HCT116 (cell line): ENCODE measurements around the gene NOX4. TPM values are rescaled to one million over a fixed set of nuclear protein-coding genes. Genes with fewer than 3 reads are reported as not detected.
"Not testable (repeated sequence)": the region's sequence is repeated elsewhere in the genome, so short reads cannot be mapped to it uniquely, and the experiment has no call there.

ENCODE experiments used
- ATAC-seq: fragments of 200-7000 bp; cut with Tn5 transposase; 2 replicates; pipeline ENCODE4 v1.9.1; 2020; ENCODE audit warnings: mild to moderate bottlenecking, moderate library complexity
- BruUV-seq: library from RNA; stranded (reverse); fragments of 400-500 nt; replicated peaks from 2 replicates; lab custom pipeline; 2021; lab: Mats Ljungman, UMichigan
- CTCF ChIA-PET: fragments of 300-600 bp; sonication (Branson Sonifier 250); formaldehyde crosslinking; loops from one replicate; lab custom pipeline; 2021; ENCODE audit warnings: antibody characterized with exemption; lab: Charles Lee
- POLR2A ChIA-PET: fragments of 300-600, 350-600 bp; sonication (Branson Sonifier 250); formaldehyde crosslinking; loops from one replicate; lab custom pipeline; 2021; ENCODE audit warnings: antibody characterized with exemption; lab: Charles Lee
- RAD21 ChIA-PET, 2 experiments: fragments of 300-600 bp; sonication (Branson Sonifier 250); formaldehyde crosslinking; loops; one replicate each; lab custom pipeline; 2023; ENCODE audit warnings: low total read pairs in 2 of 2; ENCODE audit not compliant: uncharacterized antibody in 2 of 2, unreplicated experiment in 2 of 2, low non-redundant PET in 1 of 2; lab: Charles Lee
- DNase-seq: peaks from one replicate; pipeline ENCODE4 v3.0.0-alpha.2; 2010; ENCODE audit warnings: low read depth, low spot score
- H2AFZ ChIP-seq: fragments of 200-600 bp; shearing (Covaris generic), sonication (generic); 2 replicates; pipeline ENCODE4 v1.6.1; 2017; ENCODE audit warnings: low read depth, mixed run types, mixed read lengths, antibody characterized with exemption, low read length; ENCODE audit not compliant: poor library complexity, severe bottlenecking
- H3K27ac ChIP-seq: 2 replicates; pipeline ENCODE4 v1.5.1; 2012; ENCODE audit warnings: low read depth, low read length
- H3K27me3 ChIP-seq: fragments of 200-600 bp; sonication (generic); 2 replicates; pipeline ENCODE4 v1.6.1; 2016; ENCODE audit warnings: mixed run types, low read length, mixed read lengths; ENCODE audit not compliant: insufficient read depth
- H3K36me3 ChIP-seq, 2 experiments: fragments of 200-500 bp in 1 of 2; fragments of 200-600 bp in 1 of 2; sonication (Bioruptor generic) in 1 of 2; sonication (generic) in 1 of 2; 2 replicates each; pipeline versions ENCODE4 v1.5.1 to v1.6.1; 2014 to 2016; ENCODE audit warnings: low read length in 2 of 2, inconsistent platforms in 1 of 2, mixed read lengths in 1 of 2, mixed run types in 1 of 2; ENCODE audit not compliant: insufficient read depth in 2 of 2, control insufficient read depth in 1 of 2
- H3K4me1 ChIP-seq, 2 experiments: fragments of 200-600 bp in 1 of 2; sonication (generic) in 1 of 2; 2 replicates each; pipeline versions ENCODE4 v1.5.1 to v1.6.1; 2012 to 2017; ENCODE audit warnings: low read length in 2 of 2, inconsistent platforms in 1 of 2, mild to moderate bottlenecking in 1 of 2, mixed read lengths in 1 of 2, mixed run types in 1 of 2, moderate library complexity in 1 of 2; ENCODE audit not compliant: insufficient read depth in 2 of 2, control insufficient read depth in 1 of 2
- H3K4me2 ChIP-seq: fragments of 200-600 bp; sonication (generic); 2 replicates; pipeline ENCODE4 v1.6.1; 2017; ENCODE audit warnings: mixed run types, low read length, mixed read lengths
- H3K4me3 ChIP-seq, 2 experiments: fragments of 200-600 bp in 1 of 2; sonication (generic) in 1 of 2; replicated peaks in 1 of 2; 2 replicates each; pipeline ENCODE4 v1.5.1; 2011 to 2016; ENCODE audit warnings: low read length in 2 of 2, control low read depth in 1 of 2, low read depth in 1 of 2, mild to moderate bottlenecking in 1 of 2, mixed read lengths in 1 of 2, mixed run types in 1 of 2
- H3K79me2 ChIP-seq: fragments of 200-600 bp; sonication (generic); 2 replicates; pipeline ENCODE4 v1.6.1; 2017; ENCODE audit warnings: mild to moderate bottlenecking, mixed run types, low read length, moderate library complexity, mixed read lengths; ENCODE audit not compliant: insufficient read depth
- H3K9ac ChIP-seq: fragments of 200-600 bp; sonication (generic); 2 replicates; pipeline ENCODE4 v1.6.1; 2016; ENCODE audit warnings: low read length, mixed read lengths
- H3K9me2 ChIP-seq: fragments of 200-600 bp; sonication (generic), shearing (Covaris generic); 2 replicates; pipeline ENCODE4 v1.6.1; 2017; ENCODE audit warnings: mixed run types, mild to moderate bottlenecking, moderate library complexity; ENCODE audit not compliant: insufficient read depth
- H3K9me3 ChIP-seq, 2 experiments: fragments of 200-500 bp in 1 of 2; fragments of 200-600 bp in 1 of 2; sonication (Bioruptor generic) in 1 of 2; sonication (generic) in 1 of 2; 2 replicates each; pipeline ENCODE4 v1.6.1; 2014 to 2017; ENCODE audit warnings: low read length in 2 of 2, mixed read lengths in 2 of 2, inconsistent platforms in 1 of 2, low read depth in 1 of 2, mild to moderate bottlenecking in 1 of 2, mixed run types in 1 of 2, moderate library complexity in 1 of 2; ENCODE audit not compliant: control insufficient read depth in 1 of 2, insufficient read depth in 1 of 2
- H4K20me1 ChIP-seq: fragments of 200-600 bp; sonication (generic), shearing (Covaris generic); 2 replicates; pipeline ENCODE4 v1.6.1; 2017; ENCODE audit warnings: mixed run types, mild to moderate bottlenecking, moderate library complexity; ENCODE audit not compliant: insufficient read depth
- CTCF ChIP-seq, 3 experiments: fragments of 200-600 bp in 1 of 3; sonication (generic) in 1 of 3; IDR thresholded peaks in 2 of 3; conservative IDR thresholded peaks in 1 of 3; 2 replicates each; pipeline ENCODE4 v1.5.1; 2012 to 2017; ENCODE audit warnings: low read depth in 2 of 3, low read length in 2 of 3, antibody characterized with exemption in 1 of 3, borderline replicate concordance in 1 of 3, control low read depth in 1 of 3, mild to moderate bottlenecking in 1 of 3, mixed read lengths in 1 of 3, mixed run types in 1 of 3, moderate library complexity in 1 of 3; ENCODE audit not compliant: insufficient read depth in 1 of 3
- RAD21 ChIP-seq: IDR thresholded peaks from 2 replicates; pipeline ENCODE4 v1.6.1; 2012; ENCODE audit warnings: low read depth, mild to moderate bottlenecking
- intact Hi-C: fragments of 100-400 bp; cut with micrococcal nuclease; formaldehyde crosslinking; loops from 2 replicates; pipeline ENCODE4 v1.10.0; 2022
- total RNA-seq: library from RNA; stranded (reverse); gene quantifications from one replicate; pipeline ENCODE4 v1.2.1, GENCODE V29; 2021; ENCODE audit not compliant: unreplicated experiment

Gene NOX4
- total RNA-seq, 1 experiment from 2014 or later = not detected

- H3K79me2 ChIP-seq, RAD21 ChIA-PET, H3K36me3 ChIP-seq, H3K4me3 ChIP-seq, H3K27ac ChIP-seq, H2AFZ ChIP-seq, H4K20me1 ChIP-seq, H3K9ac ChIP-seq, POLR2A ChIA-PET, H3K4me1 ChIP-seq, H3K27me3 ChIP-seq, H3K4me2 ChIP-seq, CTCF ChIA-PET, ATAC-seq, H3K9me2 ChIP-seq, DNase-seq, H3K9me3 ChIP-seq, BruUV-seq: not testable (repeated sequence)
- TF ChIP-seq CTCF (IDR thresholded peaks at IDR 0.05 in 2 of 3, conservative IDR thresholded peaks at IDR 0.05 in 1 of 3; ENCODE audit: borderline replicate concordance in 1 of 3, insufficient read depth in 1 of 3, low read depth in 2 of 3, low read length in 2 of 3) = peak in 2 of 3 experiments; percentile 15 to 24; a peak in 2 of 6 replicates
- peak; percentile 33 for TF ChIP-seq RAD21
- intact Hi-C loops = loop anchor here (10.0 kb wide), 1 partner anchor 281 kb away; no protein-coding TSS in a partner anchor
Measured at GRCh38 chr11:89333704-89334103, 157.5 kb downstream of the NOX4 start.

DNA sequence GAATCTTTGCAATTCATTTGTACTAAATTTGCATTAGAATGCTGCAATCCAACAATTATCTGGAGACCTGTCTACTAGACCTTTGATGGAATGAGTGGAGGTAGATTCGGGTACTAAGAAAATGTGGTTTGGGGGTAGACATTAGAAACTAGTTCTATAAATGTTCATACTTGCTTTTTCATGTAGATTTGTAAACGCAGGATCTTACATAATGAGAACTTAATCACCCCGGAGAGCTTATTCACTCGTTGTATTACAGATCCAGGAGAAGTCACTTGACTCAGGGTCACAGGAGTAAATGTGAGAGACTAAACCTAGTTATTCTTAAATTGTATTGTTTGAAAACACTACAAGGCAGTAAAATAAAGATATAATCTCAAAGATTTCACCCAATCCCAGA is 159.2 kb downstream of the NOX4 start:
- H3K4me3 ChIP-seq, RAD21 ChIA-PET, H2AFZ ChIP-seq, H3K36me3 ChIP-seq, H3K9ac ChIP-seq, H3K79me2 ChIP-seq, H3K27ac ChIP-seq, DNase-seq, H4K20me1 ChIP-seq, CTCF ChIA-PET, H3K4me2 ChIP-seq, H3K4me1 ChIP-seq, BruUV-seq, POLR2A ChIA-PET, H3K9me3 ChIP-seq, H3K9me2 ChIP-seq, ATAC-seq, H3K27me3 ChIP-seq: not testable (repeated sequence)
- intact Hi-C loops = loop anchor here (10.0 kb wide), 1 partner anchor 283 kb away; no protein-coding TSS in a partner anchor
